ENCODE results near the gene CD248. TPM values are rescaled to one million over a fixed set of nuclear protein-coding genes. Genes with fewer than 3 reads are reported as not detected.
"Not testable (repeated sequence)": the region's sequence is repeated elsewhere in the genome, so short reads cannot be mapped to it uniquely, and the experiment has no call there.

CD248 gene
- polyA plus RNA-seq, 1 donor: 106 TPM

DNA sequence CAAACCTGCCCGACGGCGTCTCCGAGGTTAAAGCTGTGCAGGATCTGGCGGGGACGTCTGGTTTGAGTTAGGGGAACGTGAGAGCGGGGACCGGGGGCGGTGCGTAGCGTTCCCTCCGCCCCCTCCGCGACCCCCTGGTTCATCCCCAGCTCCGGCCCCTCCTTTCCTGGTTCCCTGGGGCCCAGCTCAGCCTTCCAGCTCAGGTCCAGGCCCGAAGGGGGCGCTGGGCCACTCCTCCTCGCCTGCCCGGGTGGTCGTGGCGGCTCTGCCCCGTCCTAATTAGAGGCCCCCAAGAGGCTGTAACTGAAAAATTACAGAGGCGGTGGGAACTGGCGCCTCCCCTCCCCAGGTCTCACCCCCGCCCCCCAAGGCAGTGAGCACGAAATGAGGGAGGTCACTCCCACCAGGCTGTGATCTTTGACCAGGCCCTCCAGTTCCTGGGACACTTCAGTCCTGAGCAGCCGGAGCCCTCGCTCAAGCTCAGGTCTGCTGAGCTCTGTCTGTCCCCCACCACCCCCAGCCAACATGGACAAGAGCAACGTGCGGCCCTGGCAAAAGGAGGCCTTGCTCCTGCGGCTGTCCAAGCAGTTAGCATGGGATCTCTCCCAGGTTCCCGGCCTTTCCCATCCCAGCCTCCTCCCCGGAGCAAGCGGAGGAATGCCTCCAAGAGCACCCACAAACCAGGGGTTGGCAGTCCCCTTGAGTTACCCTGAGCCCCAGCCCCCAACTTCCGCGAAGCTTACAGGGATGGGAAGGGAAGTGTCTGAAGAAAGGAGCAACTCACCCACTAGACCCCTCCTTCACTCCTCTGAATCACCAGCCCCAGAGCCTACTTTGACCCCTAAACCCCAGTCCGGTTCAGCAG, 3.3 kb downstream of the CD248 start:
- peak; percentile 86 for DNase-seq

DNA sequence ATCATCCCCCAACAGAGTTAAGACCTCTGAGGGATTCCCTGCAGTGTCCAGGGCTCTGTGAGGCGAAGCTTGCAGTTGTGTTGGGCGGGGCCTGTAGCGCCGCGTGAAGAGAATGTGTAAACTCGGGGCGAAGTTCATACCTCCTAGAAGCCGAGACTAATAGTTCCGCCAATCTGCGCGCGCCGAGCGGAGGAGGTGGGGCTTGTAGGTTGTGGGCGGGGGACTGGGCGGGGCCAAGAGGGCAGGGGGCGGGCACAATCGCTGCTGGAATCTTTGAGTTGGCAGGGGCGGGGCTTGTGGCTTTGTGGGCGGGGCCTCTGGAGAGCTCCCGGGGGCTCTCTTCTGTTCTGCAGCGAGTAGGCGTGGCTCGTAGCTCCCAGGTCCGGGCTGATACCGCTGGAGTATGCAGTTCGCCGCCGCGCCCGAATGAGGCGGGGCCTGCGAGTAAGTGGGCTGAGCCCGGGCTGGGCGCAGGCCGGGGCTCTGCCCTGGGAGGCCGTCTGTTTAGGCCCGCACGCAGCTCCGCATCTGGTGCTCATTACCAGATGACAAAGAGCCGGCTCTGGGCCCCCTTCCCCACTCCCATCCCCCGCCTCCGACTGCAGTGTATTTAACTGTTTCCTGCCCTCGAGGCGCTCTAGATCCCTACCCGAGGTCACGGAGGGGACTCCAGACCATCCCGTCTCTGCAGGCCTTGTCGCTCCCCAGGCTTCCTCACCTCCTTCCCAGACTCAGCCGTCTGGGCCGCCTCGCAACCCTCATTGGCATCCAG, 4.1 kb downstream of the CD248 start:
- peak; percentile 98 for DNase-seq

DNA sequence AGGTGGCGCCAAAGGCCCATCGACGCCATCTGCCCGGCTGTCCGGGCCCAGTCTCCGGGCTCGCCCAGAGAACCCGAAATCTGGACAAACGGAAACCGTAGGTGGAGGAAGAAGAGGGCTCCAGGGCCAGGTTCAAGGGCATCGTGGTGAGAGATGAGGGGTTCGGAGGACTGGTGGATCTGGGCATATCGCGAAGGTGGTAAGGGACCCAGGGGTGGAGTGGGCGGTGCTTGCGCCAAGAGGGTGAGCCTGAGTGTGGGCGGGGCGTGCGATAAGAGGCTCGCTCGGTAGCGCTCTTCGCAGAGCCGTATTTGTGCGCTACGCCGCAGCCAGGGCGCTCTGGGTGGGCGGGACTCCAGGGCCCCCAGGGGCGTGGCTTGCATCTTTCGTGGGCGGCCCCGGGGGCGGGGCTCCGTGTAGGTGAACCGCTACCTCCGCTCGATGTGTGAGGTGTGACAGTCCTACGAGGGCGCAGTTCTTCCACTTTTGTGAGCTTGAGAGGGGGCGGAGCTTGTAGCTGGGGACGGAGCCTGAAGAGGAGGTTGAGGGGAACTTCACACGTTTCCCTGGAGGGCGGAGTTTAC, 4.8 kb downstream of the CD248 start:
- DNase-seq: peak; percentile 95

DNA sequence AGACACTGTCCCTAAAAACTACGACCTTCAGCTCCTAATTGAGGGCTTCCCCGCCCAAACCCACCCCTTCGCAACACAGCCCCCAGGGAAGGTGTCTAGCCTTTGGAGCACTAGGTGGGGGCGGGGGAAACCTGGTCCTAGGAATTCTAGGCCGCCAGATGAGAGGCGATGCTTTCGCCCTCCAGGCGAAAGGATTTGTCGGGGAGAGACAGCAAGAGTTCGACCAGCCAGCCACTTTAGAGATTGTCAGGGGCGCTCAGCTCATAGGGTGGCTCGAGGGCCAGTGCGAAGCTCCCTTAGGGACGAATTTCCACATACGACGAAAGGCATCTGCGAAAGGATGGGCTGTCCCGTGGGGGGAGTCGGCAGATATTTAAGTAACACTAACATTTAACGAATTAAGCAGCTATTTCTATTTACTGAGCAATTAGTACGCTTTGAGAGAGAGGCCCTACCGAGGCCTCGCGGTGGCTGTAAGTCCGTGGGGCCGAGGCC, 5.3 kb downstream of the CD248 start:
- DNase-seq: no peak

DNA sequence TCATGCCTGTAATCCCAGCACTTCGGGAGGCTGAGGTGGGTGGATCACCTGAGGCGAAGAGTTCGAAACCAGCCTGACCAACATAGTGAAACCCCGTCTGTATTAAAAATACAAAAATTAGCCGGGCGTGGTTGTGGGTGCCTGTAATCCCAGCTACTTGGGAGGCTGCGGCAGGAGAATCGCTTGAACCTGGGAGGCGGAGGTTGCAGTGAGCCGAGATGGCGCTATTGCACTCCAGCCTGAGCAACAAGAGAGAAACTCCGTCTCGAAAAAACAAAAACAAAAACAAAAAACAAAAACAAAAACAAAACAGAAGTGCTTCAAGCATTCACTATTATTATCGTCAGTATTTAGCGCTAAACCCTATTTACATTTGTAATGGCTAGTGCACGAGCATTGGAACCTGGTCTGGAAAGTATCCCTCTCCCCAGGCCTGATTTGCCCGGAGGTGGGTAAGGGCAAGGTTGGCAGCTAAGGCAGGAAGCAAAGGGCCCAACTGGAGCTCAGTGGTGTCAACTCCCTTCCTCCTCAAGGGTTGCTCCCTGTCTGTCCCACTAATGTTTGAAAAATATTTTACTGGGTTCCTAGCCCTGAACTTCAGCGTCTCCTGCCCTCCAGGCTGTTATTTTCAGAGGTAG, 5.9 kb downstream of the CD248 start:
- not testable (repeated sequence) for DNase-seq

DNA sequence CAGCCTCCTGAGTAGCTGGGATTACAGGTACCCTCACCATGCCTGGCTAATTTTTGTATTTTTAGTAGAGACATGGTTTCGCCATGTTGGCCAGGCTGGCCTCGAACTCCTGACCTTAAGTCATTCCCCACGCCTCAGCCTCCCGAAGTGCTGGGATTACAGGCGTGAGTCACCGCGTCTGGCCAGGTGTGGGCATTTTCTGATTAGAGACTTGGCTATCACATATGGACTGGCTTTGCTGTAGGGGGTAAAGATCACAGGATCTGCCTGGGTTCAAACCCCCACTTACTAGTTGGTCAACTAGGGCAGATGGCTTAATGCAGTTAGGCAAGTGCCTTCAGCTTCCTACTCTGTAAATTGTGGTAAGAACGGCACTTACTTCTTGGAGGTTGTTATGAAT, 6.5 kb downstream of the CD248 start:
- no peak for DNase-seq

DNA sequence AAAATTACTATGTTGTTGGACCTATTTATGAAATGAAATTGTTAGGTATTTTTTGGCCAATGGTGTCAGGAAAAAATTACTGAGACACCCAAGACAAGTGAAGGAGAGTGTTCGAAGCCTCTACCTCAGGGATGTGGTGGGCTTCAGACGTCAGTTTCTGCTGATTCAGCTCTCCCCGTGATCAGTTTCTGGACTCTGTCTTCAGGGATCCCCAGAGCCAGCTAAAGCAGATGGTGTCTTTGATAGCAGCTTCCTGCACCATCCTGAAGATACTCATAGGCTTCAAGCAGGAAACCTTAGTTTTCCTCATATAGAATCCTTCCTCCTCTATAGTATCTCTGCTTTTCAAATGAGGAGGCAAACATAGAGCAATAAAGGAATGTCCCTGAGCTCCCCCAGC, 7.4 kb downstream of the CD248 start:
- no peak for DNase-seq

DNA sequence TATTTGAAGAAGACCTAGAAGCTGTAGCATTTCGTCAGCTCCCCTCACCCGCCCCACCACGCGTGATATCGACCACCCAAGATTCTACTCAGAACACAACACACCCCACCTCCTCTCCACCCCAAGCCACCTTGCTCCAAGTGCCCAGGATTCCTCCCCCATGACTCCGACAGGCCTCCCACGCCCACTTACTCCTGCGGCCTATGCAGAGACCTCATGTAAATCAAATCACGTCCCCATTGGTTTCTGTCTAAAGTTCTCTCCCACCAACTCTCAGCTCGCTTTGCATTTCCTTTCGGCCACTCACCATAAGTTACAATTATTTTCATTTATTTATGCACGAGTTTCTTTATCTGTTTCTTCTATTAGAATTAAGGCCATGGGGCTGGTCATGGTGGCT, 14.2 kb downstream of the CD248 start:
- DNase-seq: no peak

DNA sequence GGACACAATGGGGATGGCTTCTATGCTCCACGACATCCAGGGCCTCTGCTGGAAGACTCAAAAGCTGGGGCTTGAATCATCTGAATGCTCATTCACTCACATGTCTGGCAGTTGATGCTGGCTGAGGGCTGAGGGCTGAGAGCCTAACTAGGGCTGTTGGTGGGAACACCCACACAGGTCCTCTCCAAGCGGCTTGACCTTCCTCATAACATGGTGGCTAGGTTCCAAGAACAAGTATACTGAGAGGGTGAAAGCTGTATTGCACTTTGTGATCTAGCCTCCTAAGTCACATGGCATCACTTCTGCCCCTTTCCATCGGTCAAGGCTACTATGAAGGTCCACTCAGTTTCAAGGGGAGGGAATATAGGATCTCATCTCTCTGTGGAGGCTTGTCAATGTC, 17.7 kb downstream of the CD248 start:
- DNase-seq: no peak

DNA sequence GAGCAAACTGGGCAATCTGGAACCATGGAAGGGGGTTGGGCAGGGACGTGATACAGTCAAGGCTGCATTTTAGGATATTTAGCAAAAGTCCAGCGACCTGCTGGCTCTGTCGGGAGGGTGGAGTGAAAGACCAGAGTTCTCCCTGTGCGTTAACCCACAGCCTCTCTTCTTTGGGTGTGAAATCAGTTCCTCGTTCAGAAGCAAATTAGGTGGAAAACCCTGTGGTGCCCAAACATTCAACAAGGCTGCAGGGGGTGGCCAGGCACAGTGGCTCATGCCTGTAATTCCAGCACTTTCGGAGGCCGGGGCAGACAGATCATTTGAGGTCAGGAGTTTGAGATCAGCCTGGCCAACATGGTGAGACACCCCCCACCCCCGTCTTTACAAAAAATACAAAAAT, 19.2 kb downstream of the CD248 start:
- DNase-seq: no peak

DNA sequence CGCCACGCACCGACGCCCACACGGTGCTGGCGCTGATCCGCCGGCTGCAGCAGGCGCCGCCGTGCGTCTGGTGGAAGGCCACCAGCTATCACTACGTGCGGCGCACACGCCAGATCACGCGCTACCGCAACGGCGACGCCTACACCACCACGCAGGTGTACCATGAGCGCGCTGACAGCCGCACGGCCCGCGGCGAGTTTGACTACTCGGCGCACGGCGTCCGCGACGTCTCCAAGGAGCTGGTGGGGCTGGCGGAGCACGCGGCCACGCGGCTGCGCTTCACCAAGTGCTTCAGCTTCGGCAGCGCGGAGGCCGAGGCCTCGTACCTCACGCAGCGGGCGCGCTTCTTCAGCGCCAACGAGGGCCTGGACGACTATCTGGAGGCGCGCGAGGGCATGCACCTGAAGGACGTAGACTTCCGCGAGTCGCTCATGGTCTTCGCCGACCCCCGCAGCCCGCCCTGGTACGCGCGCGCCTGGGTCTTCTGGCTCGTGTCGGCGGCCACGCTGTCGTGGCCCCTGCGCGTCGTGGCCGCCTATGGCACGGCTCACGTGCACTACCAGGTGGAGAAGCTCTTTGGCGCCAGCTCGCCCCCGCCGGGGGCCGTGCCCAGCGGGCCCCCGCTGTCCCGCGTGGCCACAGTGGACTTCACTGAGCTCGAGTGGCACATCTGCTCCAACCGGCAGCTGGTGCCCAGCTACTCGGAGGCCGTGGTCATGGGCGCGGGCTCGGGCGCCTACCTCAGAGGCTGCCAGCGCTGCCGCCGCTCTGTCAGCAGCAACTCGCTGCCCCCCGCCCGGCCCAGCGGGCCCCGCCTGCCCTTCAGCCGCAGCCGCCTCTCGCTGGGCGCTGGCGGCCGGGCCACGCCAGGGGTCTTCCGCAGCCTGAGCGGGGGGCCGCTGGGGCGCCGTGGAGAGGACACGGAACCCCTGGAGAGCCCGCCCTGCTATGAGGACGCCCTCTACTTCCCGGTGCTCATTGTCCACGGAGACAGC, 21.9 kb downstream of the CD248 start:
- DNase-seq: no peak

DNA sequence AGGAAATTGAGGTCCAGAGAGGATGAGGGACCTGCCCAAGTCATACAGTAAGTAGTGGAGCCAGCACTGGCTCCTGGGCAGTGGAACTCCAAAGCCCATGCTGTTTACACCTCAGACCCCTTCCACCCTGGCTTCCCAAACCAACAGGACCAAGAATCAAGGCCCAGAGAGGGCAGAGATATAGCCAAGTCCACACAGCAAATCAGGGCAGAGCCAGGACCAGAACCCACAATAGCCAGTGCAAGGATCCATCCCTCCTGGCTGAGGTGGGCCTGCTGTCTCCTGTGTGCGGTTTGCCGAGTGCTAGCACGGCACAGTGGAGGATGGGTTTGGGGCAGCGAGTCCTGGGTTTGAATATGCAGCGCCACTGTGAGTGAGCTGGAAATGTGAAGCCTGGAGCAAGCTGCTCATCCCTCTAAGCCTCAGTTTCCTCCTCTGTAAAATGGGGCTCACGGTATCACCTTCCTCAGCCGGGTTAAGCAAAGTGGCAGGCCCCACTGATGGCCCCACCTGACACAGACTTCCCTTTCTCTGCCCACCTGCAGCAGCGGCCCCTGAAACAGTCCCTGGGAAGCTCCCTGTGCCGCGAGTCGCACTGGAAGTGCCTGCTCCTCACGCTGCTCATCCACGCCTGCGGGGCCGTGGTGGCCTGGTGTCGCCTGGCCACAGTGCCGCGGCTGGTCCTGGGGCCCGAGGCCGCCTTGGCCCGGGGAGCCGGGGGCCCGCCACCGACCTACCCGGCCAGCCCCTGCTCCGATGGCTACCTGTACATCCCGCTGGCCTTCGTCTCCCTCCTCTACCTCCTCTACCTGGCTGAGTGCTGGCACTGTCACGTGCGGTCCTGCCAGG, 22.8 kb downstream of the CD248 start:
- no peak for DNase-seq

DNA sequence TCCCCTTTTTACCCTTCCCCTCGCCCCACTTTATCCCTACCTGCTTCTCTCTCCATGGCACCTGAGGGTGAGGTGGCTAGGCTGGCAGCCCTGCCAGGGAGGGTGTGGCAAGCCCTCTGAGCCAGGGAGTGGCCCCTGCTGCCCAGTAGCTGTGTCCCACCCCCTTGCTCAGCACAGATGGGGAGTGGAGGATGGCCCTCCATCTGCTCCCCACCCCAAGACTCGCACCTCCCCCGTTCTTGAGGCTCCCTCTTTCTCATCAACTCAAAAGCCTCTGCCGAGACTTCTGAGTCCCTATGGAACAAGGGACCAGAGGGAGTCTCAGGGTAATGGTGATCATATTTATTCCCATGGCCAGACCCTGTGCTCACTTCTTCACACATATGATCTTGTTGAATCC, 23.5 kb downstream of the CD248 start:
- DNase-seq: no peak

DNA sequence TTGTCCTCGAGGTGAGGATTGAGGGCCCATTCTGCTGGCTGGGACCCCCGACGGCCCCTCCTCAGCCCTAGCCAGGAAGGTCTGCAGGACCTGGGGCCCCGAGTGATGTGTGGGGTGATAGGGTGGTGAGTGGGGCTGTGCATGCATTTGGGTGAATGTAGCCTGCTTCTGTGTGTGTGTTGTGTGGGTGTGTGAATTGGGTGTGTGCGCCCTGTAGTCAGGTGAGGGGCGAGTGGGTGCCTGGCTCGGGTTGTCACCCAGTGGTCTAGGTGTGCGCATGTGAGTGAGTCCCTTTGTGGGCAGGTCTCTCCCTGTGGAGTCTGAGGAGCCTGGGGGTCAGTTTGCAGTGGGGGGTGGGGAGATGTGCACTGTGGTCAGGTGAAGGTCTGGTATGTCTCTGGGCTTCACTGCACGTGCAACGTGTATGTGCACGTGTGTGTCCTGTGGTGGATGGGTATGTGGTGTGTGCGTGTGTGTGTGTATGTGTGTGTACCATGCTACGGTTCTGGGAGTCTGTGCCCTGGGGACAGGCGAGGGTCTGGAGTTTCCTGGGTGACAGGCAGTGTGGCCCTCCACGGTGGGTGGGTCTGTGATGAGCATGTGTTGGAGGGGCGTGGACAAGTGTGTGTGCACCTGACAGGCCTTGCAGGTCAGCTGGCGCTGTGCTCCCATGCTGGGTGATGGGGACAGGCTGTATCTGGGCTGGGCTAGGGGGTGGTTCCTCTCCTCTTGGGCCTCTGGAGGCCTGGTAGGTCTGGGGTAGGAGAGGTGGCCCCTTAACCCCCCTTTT, 24.1 kb downstream of the CD248 start:
- no peak for DNase-seq

DNA sequence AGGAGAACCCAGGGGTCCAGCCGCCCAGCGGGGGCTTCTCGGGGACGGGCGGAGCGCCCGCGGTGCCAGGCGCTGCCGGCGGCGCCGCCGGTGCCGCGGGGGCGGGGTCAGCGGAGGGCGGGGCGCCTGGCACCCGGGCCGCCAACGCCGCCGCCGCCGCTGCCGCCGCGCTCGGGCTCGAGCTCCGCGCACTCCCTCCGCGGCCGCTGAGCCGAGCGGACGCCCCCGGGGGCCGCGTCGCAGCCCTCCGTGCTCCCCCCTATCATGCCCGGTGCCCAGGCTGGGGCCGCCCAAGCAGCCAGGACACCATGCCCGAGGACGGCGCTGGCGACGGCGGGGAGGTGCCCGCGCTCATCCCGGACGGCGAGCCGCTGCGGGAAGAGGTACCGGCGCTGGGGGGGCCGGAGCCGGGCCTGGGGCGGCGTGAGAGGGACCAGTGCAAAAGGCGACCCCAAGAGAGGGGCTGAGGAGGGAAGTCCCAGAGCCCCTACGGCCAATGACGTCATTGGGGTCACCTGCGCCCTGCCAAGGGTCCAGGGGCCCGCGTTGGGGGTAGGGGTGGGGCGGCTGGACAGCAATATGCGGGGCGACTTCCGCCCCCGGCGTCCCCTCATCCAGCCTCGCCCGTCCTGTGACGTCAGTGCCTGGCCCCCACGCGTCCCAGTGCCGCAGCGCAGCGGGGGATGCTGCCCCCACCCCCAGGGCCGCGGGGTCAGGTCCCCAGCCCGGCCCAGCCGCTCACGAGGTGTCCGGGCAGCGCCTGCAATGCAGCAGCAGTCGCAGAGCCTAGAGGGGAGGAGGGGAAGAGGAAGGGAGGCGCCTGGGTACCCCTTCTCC, 24.9 kb downstream of the CD248 start, which contains the start of gene TMEM151A:
Gene TMEM151A (plus strand): TSS at position 189 of the 837 bp plus-strand sequence. CDS start 120 bp downstream, at position 309.
- DNase-seq: no peak

DNA sequence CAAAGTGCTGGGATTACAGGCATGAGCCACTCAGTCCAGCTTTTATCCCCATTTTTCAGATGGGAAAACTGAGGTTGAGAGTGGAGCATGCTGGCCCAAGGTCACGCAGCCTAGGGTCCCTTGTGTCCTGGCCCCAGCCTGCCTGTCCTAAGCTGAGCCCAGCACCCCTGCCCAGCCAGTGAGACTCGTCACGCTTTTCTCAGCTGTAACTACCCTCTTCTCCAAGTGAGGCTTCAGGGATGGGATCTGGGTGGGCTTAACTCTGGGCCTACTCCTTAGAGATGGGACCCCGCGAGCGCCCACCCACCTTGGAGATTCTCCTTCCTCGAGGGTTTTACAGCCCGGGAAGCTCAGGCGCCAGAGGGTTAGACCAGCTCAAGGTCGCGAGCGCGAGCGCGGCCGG, 25.5 kb downstream of the CD248 start:
- no peak for DNase-seq

DNA sequence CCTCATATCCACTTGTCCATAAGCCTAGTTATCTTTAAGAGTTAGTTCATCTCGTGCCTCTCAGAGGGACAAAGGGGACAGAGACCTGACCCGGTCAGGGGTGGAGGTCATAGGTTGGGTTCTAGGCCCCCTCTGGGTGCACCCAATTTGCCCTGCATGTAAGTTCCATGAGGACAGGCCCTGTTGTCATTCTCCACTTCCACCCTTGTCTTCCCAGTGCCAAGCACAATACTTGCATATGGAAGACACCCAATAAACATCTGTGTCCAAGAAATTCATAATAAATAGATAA, 26.6 kb downstream of the CD248 start:
- DNase-seq: no peak

DNA sequence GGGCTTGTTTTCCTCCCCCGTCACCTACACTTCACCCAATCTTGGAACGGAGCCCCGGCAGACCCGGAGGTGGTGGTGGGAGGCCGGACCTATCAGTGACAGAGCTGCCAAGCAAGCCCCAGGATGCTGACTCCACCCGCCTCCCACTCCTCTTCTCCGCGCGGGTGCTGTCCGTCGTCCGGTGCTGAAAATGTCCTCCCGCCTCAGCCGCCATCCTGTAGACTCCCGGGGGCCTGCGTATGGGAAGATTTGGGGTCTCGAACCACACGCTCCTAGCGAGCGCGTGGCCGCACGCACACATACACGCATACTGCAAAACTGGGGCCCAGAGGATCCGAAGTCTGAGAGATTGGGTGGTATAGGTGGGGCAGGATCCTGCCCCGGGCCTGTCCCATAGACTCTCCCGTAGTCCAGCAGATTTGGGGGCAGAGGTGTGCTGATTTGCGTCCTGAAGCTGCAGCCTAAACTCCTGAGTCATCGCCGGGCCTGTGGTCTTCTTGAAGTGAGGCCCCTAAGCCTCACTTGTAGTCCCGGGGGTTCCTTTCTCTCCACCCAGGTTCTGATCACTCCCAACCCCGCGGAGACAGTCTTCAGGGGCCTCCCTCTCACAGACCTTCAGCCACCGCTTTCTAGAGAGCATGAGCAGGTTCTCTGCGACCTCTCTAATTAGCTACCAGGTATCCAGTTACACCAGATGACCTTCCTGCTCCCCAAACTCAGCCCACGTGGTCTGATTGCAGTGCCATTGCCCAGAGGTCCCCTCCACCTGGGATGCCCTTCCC, 27.1 kb downstream of the CD248 start:
- peak; percentile 82 for DNase-seq

Measured in hindlimb muscle (tissue), 1 donor.